Activated CD4-positive, alpha-beta memory T cell treated with anti-CD3 and anti-CD28 coated beads, Interleukin-2, amount 10 ng/mL, durations not matched to agents 7 days and 5 days (primary cell): ENCODE results near the gene HEY2. TPM values are rescaled to one million over a fixed set of nuclear protein-coding genes. Genes with fewer than 3 reads are reported as not detected.

Experiments used
- CTCF ChIA-PET: fragments of 350-600 bp; sonication (Branson Sonifier 250); formaldehyde crosslinking; loops from one replicate; lab custom pipeline; 2021; ENCODE audit warnings: antibody characterized with exemption, inconsistent platforms; lab: Charles Lee
- POLR2A ChIA-PET: fragments of 350-600 bp; sonication (Branson Sonifier 250); formaldehyde crosslinking; loops from one replicate; lab custom pipeline; 2021; ENCODE audit warnings: antibody characterized with exemption; lab: Charles Lee
- DNase-seq: peaks from one replicate; pipeline ENCODE4 v3.0.0-alpha.2; 2020
- H3K27ac Mint-ChIP-seq: one replicate; pipeline ENCODE4 v1.8.0; 2021; ENCODE audit warnings: mild to moderate bottlenecking, mixed read lengths
- H3K27me3 Mint-ChIP-seq: one replicate; pipeline ENCODE4 v1.8.0; 2021; ENCODE audit warnings: mixed read lengths
- H3K36me3 Mint-ChIP-seq: one replicate; pipeline ENCODE4 v1.8.0; 2021; ENCODE audit warnings: low read depth, mixed read lengths
- H3K4me1 Mint-ChIP-seq: one replicate; pipeline ENCODE4 v1.8.0; 2021; ENCODE audit warnings: mixed read lengths
- H3K4me3 Mint-ChIP-seq: one replicate; pipeline ENCODE4 v1.8.0; 2021; ENCODE audit warnings: mild to moderate bottlenecking, mixed read lengths
- H3K9me3 Mint-ChIP-seq: one replicate; pipeline ENCODE4 v1.8.0; 2021; ENCODE audit warnings: mixed read lengths
- total RNA-seq, 2 experiments: library from RNA; stranded (reverse); gene quantifications; one replicate each; pipeline ENCODE4 v1.2.3, GENCODE V29; 2021

HEY2 gene
- total RNA-seq, 2 experiments from 2014 or later = not detected

DNA sequence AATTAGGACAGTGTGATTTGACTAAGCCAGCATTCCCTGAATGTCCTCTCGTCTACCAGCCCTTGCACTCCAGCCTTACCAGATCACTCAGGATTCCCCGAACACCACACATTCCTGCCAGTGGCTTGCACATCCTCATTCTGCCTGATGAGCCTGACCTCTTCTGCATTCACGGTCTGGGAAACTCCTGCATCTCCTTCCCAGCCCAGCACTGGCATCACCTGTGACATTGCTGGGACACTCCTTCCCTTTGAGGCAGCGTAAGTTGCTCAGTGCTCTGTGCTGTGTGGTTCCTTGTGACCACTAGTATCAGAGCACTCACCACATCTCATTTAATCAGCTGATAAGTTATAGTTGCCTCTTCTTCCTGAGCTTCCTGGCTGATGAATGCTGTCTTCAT, 58.6 kb downstream of the HEY2 start:
- CTCF ChIA-PET = interaction anchor here (1.2 kb wide), 1 partner anchor 15 kb away, joined by 3 read pairs; no protein-coding TSS in a partner anchor
- Mint-ChIP-seq H3K36me3 (peaks cover 37% of the 10 kb centered on the region), H3K27me3 (no peaks in the 10 kb centered on the region), H3K4me3 (no peak overlapping the region), H3K27ac (no peak overlapping the region), H3K4me1 (peaks cover 57% of the 10 kb centered on the region), H3K9me3 (no peaks in the 10 kb centered on the region)
- POLR2A ChIA-PET = interaction anchor here (5.3 kb wide), 1 partner anchor 18 kb away, joined by 41 read pairs; the partner anchor contains the start of gene NCOA7
- no peak for DNase-seq

DNA sequence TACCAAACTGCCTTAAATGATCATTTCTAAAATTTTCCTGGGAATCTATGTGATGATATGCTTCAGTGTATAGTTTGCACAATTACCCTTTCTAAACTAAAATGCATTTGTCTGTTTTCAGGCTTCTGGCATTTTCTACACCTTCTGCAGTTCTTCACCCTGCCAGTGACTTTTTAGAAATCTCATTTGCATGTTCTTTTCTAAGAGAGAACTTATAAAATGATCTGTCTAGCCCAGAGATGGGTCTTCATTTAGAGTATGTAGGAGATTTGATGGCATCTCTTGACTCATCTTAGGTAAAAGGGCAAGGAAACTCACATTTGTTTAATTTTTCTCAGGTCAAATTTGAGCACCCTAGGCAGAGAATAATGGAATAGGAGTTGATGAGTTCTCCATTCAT, 59.2 kb downstream of the HEY2 start:
- ChIA-PET POLR2A (interaction anchor here (5.3 kb wide), 1 partner anchor 18 kb away, joined by 41 read pairs; the partner anchor contains the start of gene NCOA7), CTCF (no interaction called here)
- DNase-seq = no peak
- Mint-ChIP-seq H3K27ac (no peak overlapping the region), H3K27me3 (no peaks in the 10 kb centered on the region), H3K9me3 (no peaks in the 10 kb centered on the region), H3K4me3 (no peak overlapping the region), H3K4me1 (peaks cover 53% of the 10 kb centered on the region), H3K36me3 (peaks cover 36% of the 10 kb centered on the region)

DNA sequence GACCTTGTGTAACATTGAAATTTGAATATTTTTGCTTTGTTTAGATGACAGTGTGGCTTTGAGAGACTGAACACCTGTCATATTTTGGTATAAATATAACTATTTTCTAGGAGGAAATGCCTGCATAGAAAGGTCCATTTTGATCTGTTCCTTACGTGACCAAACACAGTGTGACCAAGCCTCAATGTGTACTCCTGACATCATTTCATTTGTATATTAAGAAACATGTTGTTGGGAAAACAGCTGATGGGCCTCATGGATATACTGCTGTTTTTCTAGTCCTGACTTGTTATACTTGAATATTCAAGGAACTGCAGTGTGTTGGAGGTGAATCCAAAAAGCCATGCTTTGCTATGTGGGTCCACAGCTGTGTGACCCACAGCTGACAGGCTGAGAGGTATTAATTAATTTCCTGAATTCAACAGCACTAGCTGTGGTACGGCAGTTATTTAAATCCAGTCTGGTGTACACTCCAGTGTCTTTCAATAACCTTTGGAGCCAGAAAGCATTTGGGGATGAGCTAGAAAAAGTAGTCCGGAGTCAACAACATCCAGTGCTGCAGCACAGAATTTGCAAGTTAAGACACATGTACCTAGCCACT, 60.2 kb downstream of the HEY2 start:
- H3K4me1 Mint-ChIP-seq = peaks cover 48% of the 10 kb centered on the region
- no peaks in the 10 kb centered on the region for H3K9me3 Mint-ChIP-seq

DNA sequence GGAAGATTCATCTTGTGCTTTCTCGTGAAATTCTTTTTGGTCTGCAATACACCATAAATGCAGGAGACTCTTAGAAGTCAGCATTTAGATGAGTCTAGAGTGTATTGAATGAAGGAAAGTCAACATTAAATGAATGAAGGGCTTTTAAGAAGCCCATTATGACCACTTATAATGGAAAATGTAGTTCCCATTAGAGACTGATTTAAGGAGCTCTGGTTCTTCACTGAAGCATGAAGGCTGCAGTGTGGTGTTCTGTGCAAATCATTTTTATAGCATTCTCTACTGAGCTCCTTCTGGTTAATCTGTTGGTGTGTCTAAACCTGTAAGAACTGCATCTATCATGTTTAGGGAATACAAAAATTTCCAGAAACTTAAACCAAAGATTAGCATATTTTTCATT, 61.0 kb downstream of the HEY2 start:
- Mint-ChIP-seq H3K36me3 (peaks cover 34% of the 10 kb centered on the region), H3K27me3 (no peaks in the 10 kb centered on the region), H3K4me3 (no peak overlapping the region), H3K27ac (no peak overlapping the region), H3K4me1 (peaks cover 47% of the 10 kb centered on the region), H3K9me3 (no peaks in the 10 kb centered on the region)
- ChIA-PET CTCF (interaction anchor here (2.5 kb wide), 1 partner anchor 19 kb away, joined by 16 read pairs; the partner anchor contains the start of gene NCOA7), POLR2A (interaction anchor here (0.7 to 0.8 kb wide), 2 partner anchors 16 to 30 kb away, joined by 3 read pairs; no protein-coding TSS in a partner anchor)
- no peak for DNase-seq

More for the DNA sequence above, 60.2 kb downstream of the HEY2 start:
- no peak overlapping the region for H3K4me3 Mint-ChIP-seq
- ChIA-PET POLR2A (interaction anchor here (0.7 to 0.8 kb wide), 2 partner anchors 15 to 29 kb away, joined by 3 read pairs; no protein-coding TSS in a partner anchor), CTCF (interaction anchor here (2.5 kb wide), 1 partner anchor 18 kb away, joined by 16 read pairs; the partner anchor contains the start of gene NCOA7)
- no peak for DNase-seq
- H3K27ac Mint-ChIP-seq = no peak overlapping the region
- no peaks in the 10 kb centered on the region for H3K27me3 Mint-ChIP-seq
- peaks cover 30% of the 10 kb centered on the region for H3K36me3 Mint-ChIP-seq

Other genes starting within 250 kb of the HEY2 start
- 10 to 100 TPM; 45.2 to 49.9 TPM for gene NCOA7, start 41.3 kb downstream of the HEY2 start, total RNA-seq
- gene HINT3, start 207.1 kb downstream of the HEY2 start, total RNA-seq = 10 to 100 TPM; 11.0 to 11.7 TPM
- gene TRMT11, start 236.9 kb downstream of the HEY2 start, total RNA-seq = 10 to 100 TPM; 17.6 to 19.2 TPM